ENCODE measurements around the gene BRD1. TPM values are rescaled to one million over a fixed set of nuclear protein-coding genes. Genes with fewer than 3 reads are reported as not detected.
A peak's percentile ranks its signal among the peaks of the same experiment; 100 is the strongest.
"Not testable (repeated sequence)": the region's sequence is repeated elsewhere in the genome, so short reads cannot be mapped to it uniquely, and the experiment has no call there.

BRD1 gene
- total RNA-seq, 1 experiment from 2014 or later, result 11.6 TPM

- no peak for DNase-seq (ENCODE audit: low read depth)
These were observed 311 bp downstream of the BRD1 start for GRCh38 chr22:49827271-49827852.

- DNase-seq (ENCODE audit: low read depth), result no peak
These were observed 936 bp downstream of the BRD1 start for GRCh38 chr22:49826603-49827270.

GRCh38 chr22:49825944-49826602 lies 1.6 kb downstream of the BRD1 start:
- DNase-seq (ENCODE audit: low read depth), result peak; percentile 31

- peak; percentile 41 for DNase-seq (ENCODE audit: low read depth)
These were observed 2.2 kb downstream of the BRD1 start for GRCh38 chr22:49825436-49825835.

- DNase-seq (ENCODE audit: low read depth), result no peak
These were observed 2.7 kb downstream of the BRD1 start for GRCh38 chr22:49824936-49825335.

- DNase-seq (ENCODE audit: low read depth), result no peak
These were observed 3.3 kb downstream of the BRD1 start for GRCh38 chr22:49824185-49824925.

- DNase-seq (ENCODE audit: low read depth), result no peak
These were observed 4.2 kb downstream of the BRD1 start for GRCh38 chr22:49823289-49824045.

- not testable (repeated sequence) for DNase-seq (ENCODE audit: low read depth)
These were observed 5.9 kb downstream of the BRD1 start for GRCh38 chr22:49821741-49822140.

GRCh38 chr22:49820984-49821383 lies 6.7 kb downstream of the BRD1 start:
- DNase-seq (ENCODE audit: low read depth), result no peak

- no peak for DNase-seq (ENCODE audit: low read depth)
These were observed 10.3 kb downstream of the BRD1 start for GRCh38 chr22:49817359-49817758.

GRCh38 chr22:49815641-49816091 lies 12.0 kb downstream of the BRD1 start:
- no peak for DNase-seq (ENCODE audit: low read depth)

- DNase-seq (ENCODE audit: low read depth), result no peak
These were observed 12.8 kb downstream of the BRD1 start for GRCh38 chr22:49814856-49815255.

GRCh38 chr22:49814164-49814686 lies 13.4 kb downstream of the BRD1 start:
- no peak for DNase-seq (ENCODE audit: low read depth)

- DNase-seq (ENCODE audit: low read depth), result peak; percentile 11
These were observed 14.8 kb downstream of the BRD1 start for GRCh38 chr22:49812838-49813237.

- no peak for DNase-seq (ENCODE audit: low read depth)
These were observed 16.5 kb downstream of the BRD1 start for GRCh38 chr22:49811020-49811791.

GRCh38 chr22:49810363-49811019 lies 17.2 kb downstream of the BRD1 start:
- no peak for DNase-seq (ENCODE audit: low read depth)

GRCh38 chr22:49807780-49808708 lies 19.6 kb downstream of the BRD1 start:
- DNase-seq (ENCODE audit: low read depth), result no peak

GRCh38 chr22:49807129-49807528 lies 20.5 kb downstream of the BRD1 start:
- DNase-seq (ENCODE audit: low read depth), result no peak
